Measurements from ENCODE around the gene APOBEC3F. TPM values are rescaled to one million over a fixed set of nuclear protein-coding genes. Genes with fewer than 3 reads are reported as not detected.
"Not testable (repeated sequence)": the region's sequence is repeated elsewhere in the genome, so short reads cannot be mapped to it uniquely, and the experiment has no call there.

Gene APOBEC3F
- total RNA-seq, 1 experiment from 2014 or later: 8.9 TPM

DNA sequence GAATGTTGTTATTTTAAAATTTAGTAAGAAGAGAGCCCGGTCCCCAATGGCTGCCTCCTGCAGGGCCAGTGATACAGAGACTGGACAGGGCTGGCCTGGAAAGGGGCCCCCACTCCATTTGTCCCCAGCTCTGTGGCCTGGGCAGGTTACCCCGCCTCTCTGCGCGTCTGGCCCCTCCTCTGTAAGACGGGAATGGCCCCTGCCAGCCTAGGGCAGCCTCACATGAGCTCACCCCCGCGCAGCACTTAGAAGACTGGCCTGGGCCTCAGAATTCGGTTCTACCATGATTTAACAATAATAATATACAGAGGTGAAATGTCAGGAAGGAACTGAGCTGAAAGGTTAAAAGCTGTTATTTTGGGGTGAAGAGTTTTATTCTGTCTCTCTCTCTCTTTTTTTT is 37.7 kb downstream of the APOBEC3F start:
- H3K4ac ChIP-seq (ENCODE audit: low read depth, low read length): no peak overlapping the region
- H2BK15ac ChIP-seq (ENCODE audit: low read depth, low read length): no peak overlapping the region
- no peaks in the 10 kb centered on the region for H3K79me1 ChIP-seq (ENCODE audit: insufficient read depth, low read depth, low read length, poor library complexity, severe bottlenecking)
- H3K27ac ChIP-seq (ENCODE audit: insufficient read length, low read depth, low read length): no peak overlapping the region
- H3K9ac ChIP-seq (ENCODE audit: extremely low read depth, insufficient read length, low read length): no peak overlapping the region
- no peaks in the 10 kb centered on the region for H3K79me2 ChIP-seq (ENCODE audit: insufficient read depth, low read length)
- H3K9me3 ChIP-seq (ENCODE audit: control insufficient read depth, low read depth, low read length): no peaks in the 10 kb centered on the region
- H3K4me2 ChIP-seq (ENCODE audit: insufficient read depth, insufficient read length, low read length): no peak overlapping the region
- no peak overlapping the region for H3K14ac ChIP-seq (ENCODE audit: insufficient read depth, low read length)
- H4K20me1 ChIP-seq (ENCODE audit: control insufficient read depth, insufficient read depth, insufficient read length): no peaks in the 10 kb centered on the region
- H3K9me3 Mint-ChIP-seq: no peaks in the 10 kb centered on the region
- no peak overlapping the region for H3K56ac ChIP-seq (ENCODE audit: insufficient read length, low read depth, low read length)
- no peak overlapping the region for H2AFZ ChIP-seq (ENCODE audit: low read length)
- no peaks in the 10 kb centered on the region for H3K4me1 ChIP-seq (ENCODE audit: insufficient read depth, low read length)
- H3K27ac Mint-ChIP-seq: no peak overlapping the region
- no CpG with 5 or more reads among the region's 8 CpGs for WGBS (ENCODE audit: extremely low coverage, insufficient read length, low lambda C conversion rate)
- DNase-seq: no peak
- H2BK120ac ChIP-seq (ENCODE audit: low read depth, low read length, poor library complexity, severe bottlenecking): no peak overlapping the region
- no peak overlapping the region for H2BK20ac ChIP-seq (ENCODE audit: low read depth, low read length, poor library complexity, severe bottlenecking)
- TF ChIP-seq, protein P1, sequence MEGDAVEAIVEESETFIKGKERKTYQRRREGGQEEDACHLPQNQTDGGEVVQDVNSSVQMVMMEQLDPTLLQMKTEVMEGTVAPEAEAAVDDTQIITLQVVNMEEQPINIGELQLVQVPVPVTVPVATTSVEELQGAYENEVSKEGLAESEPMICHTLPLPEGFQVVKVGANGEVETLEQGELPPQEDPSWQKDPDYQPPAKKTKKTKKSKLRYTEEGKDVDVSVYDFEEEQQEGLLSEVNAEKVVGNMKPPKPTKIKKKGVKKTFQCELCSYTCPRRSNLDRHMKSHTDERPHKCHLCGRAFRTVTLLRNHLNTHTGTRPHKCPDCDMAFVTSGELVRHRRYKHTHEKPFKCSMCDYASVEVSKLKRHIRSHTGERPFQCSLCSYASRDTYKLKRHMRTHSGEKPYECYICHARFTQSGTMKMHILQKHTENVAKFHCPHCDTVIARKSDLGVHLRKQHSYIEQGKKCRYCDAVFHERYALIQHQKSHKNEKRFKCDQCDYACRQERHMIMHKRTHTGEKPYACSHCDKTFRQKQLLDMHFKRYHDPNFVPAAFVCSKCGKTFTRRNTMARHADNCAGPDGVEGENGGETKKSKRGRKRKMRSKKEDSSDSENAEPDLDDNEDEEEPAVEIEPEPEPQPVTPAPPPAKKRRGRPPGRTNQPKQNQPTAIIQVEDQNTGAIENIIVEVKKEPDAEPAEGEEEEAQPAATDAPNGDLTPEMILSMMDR (conservative IDR thresholded peaks at IDR 0.05): no peak
- H3K27me3 ChIP-seq (ENCODE audit: insufficient read depth, low read length): no peaks in the 10 kb centered on the region
- H3T11ph ChIP-seq (ENCODE audit: low read length): no peak overlapping the region
- H4K8ac ChIP-seq (replicated peaks; ENCODE audit: insufficient read length, low read depth, low read length): no peak overlapping the region
- H4K91ac ChIP-seq (ENCODE audit: insufficient read length, low read depth, low read length): no peak overlapping the region
- no peak overlapping the region for H3K18ac ChIP-seq (ENCODE audit: insufficient read length, low read depth, low read length)
- H3K36me3 Mint-ChIP-seq (ENCODE audit: insufficient read depth in 1 of 3, low read depth in 3 of 3): no peaks in the 10 kb centered on the region
- H3K23ac ChIP-seq (ENCODE audit: insufficient read length, low read depth, low read length): no peak overlapping the region
- H3K4me1 Mint-ChIP-seq: peaks cover 25 to 46% of the 10 kb centered on the region in 2 experiments
- H2AK5ac ChIP-seq (ENCODE audit: insufficient read length, low read length): no peak overlapping the region
- no peaks in the 10 kb centered on the region; the same call in none of the 2 replicates for H3K27me3 Mint-ChIP-seq (ENCODE audit: low read depth)
- H2BK5ac ChIP-seq (ENCODE audit: insufficient read length, low read length): no peak overlapping the region
- H2BK12ac ChIP-seq (ENCODE audit: insufficient read length, low read depth, low read length): no peak overlapping the region
- H3K4me3 Mint-ChIP-seq: no peak overlapping the region
- H4K5ac ChIP-seq (ENCODE audit: insufficient read length, low read depth, low read length): no peak overlapping the region
- no peaks in the 10 kb centered on the region for H3K23me2 ChIP-seq (ENCODE audit: insufficient read length, low read depth, low read length, poor library complexity, severe bottlenecking)

DNA sequence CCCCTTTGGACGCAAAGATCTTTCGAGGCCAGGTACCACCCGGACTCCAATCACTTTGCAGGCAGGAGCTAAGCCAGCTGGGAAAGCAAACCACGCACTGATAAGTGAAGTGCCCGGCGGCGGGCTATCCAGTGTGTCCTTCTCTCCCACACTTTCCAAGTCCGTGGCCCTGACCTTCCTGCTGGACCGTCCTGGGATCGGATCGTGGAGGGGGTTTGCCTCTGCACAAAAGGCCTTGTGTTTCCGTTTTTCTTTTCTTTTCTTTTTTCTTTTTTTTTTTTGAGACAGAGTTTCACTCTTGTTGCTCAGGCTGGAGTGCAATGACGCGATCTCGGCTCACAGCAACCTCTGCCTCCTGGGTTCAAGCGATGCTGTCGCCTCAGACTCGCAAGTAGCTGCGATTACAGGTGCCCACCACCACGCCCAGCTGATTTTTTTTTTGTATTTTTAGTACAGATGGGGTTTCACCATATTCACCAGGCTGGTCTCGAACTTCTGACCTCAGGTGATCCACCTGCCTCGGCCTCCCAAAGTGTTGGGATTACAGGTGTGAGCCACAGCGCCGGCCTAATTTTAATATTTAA is 38.5 kb downstream of the APOBEC3F start:
- not testable (repeated sequence) for H3K4me3 Mint-ChIP-seq; H3K56ac ChIP-seq (ENCODE audit: insufficient read length, low read depth, low read length)

More for the DNA sequence above, 38.5 kb downstream of the APOBEC3F start:
- not testable (repeated sequence) for H4K8ac ChIP-seq (replicated peaks; ENCODE audit: insufficient read length, low read depth, low read length); H2AFZ ChIP-seq (ENCODE audit: low read length); H2BK20ac ChIP-seq (ENCODE audit: low read depth, low read length, poor library complexity, severe bottlenecking); H2BK120ac ChIP-seq (ENCODE audit: low read depth, low read length, poor library complexity, severe bottlenecking); H3K27ac Mint-ChIP-seq; H2BK15ac ChIP-seq (ENCODE audit: low read depth, low read length); H3T11ph ChIP-seq (ENCODE audit: low read length); H3K27me3 Mint-ChIP-seq (ENCODE audit: low read depth); H3K4me2 ChIP-seq (ENCODE audit: insufficient read depth, insufficient read length, low read length); H3K36me3 Mint-ChIP-seq (ENCODE audit: insufficient read depth in 1 of 3, low read depth in 3 of 3); H3K9ac ChIP-seq (ENCODE audit: extremely low read depth, insufficient read length, low read length); H3K9me3 Mint-ChIP-seq; H3K4ac ChIP-seq (ENCODE audit: low read depth, low read length); H3K23ac ChIP-seq (ENCODE audit: insufficient read length, low read depth, low read length); H4K5ac ChIP-seq (ENCODE audit: insufficient read length, low read depth, low read length); DNase-seq; H3K79me2 ChIP-seq (ENCODE audit: insufficient read depth, low read length); H2AK5ac ChIP-seq (ENCODE audit: insufficient read length, low read length); H3K23me2 ChIP-seq (ENCODE audit: insufficient read length, low read depth, low read length, poor library complexity, severe bottlenecking); H2BK12ac ChIP-seq (ENCODE audit: insufficient read length, low read depth, low read length); H3K18ac ChIP-seq (ENCODE audit: insufficient read length, low read depth, low read length); H4K91ac ChIP-seq (ENCODE audit: insufficient read length, low read depth, low read length); H3K27ac ChIP-seq (ENCODE audit: insufficient read length, low read depth, low read length); H3K27me3 ChIP-seq (ENCODE audit: insufficient read depth, low read length); H2BK5ac ChIP-seq (ENCODE audit: insufficient read length, low read length); H3K4me1 ChIP-seq (ENCODE audit: insufficient read depth, low read length); H4K20me1 ChIP-seq (ENCODE audit: control insufficient read depth, insufficient read depth, insufficient read length); H3K79me1 ChIP-seq (ENCODE audit: insufficient read depth, low read depth, low read length, poor library complexity, severe bottlenecking); H3K9me3 ChIP-seq (ENCODE audit: control insufficient read depth, low read depth, low read length); H3K14ac ChIP-seq (ENCODE audit: insufficient read depth, low read length)
- WGBS (ENCODE audit: extremely low coverage, insufficient read length, low lambda C conversion rate): no CpG with 5 or more reads among the region's 24 CpGs
- H3K4me1 Mint-ChIP-seq: peaks cover 21 to 39% of the 10 kb centered on the region in 2 experiments

All from H9 (cell line).